WTC11 (cell line): ENCODE measurements around the gene HMX2. TPM values are rescaled to one million over a fixed set of nuclear protein-coding genes. Genes with fewer than 3 reads are reported as not detected.

ENCODE experiments used
- ARID4B ChIP-seq: sonication (generic); formaldehyde crosslinking; IDR thresholded peaks from 2 replicates; pipeline ENCODE4 v1.8.0; 2023; ENCODE audit warnings: missing genetic modification reagents, mild to moderate bottlenecking, borderline replicate concordance
- ATF3 ChIP-seq: sonication (generic); formaldehyde crosslinking; conservative IDR thresholded peaks from 2 replicates; pipeline ENCODE4 v1.8.1; 2022; ENCODE audit warnings: mild to moderate bottlenecking, missing genetic modification reagents
- CBFB ChIP-seq: sonication (generic); formaldehyde crosslinking; IDR thresholded peaks from 2 replicates; pipeline ENCODE4 v1.8.1; 2022; ENCODE audit warnings: mild to moderate bottlenecking, low read depth, missing genetic modification reagents
- E2F4 ChIP-seq: sonication (generic); formaldehyde crosslinking; IDR thresholded peaks from 2 replicates; pipeline ENCODE4 v1.8.1; 2022; ENCODE audit warnings: low read depth, mild to moderate bottlenecking, moderate library complexity, missing genetic modification reagents, borderline replicate concordance
- GABPB1 ChIP-seq: sonication (generic); formaldehyde crosslinking; IDR thresholded peaks from 2 replicates; pipeline ENCODE4 v1.8.1; 2023; ENCODE audit warnings: mild to moderate bottlenecking, missing genetic modification reagents
- GRHL2 ChIP-seq: fragments of 250-450 bp; sonication (Bioruptor Pico); IDR thresholded peaks from 2 replicates; pipeline ENCODE4 v1.8.0; 2022; ENCODE audit warnings: mild to moderate bottlenecking, moderate library complexity; ENCODE audit not compliant: insufficient replicate concordance, severe bottlenecking
- GTF2I ChIP-seq: fragments of 250-450 bp; sonication (Bioruptor Pico); conservative IDR thresholded peaks from 2 replicates; pipeline ENCODE4 v1.4.0; 2021; ENCODE audit warnings: mild to moderate bottlenecking
- IRF1 ChIP-seq: sonication (generic); formaldehyde crosslinking; IDR thresholded peaks from 2 replicates; pipeline ENCODE4 v1.8.0; 2023; ENCODE audit warnings: missing genetic modification reagents
- MAX ChIP-seq: sonication (generic); formaldehyde crosslinking; IDR thresholded peaks from 2 replicates; pipeline ENCODE4 v1.8.0; 2022; ENCODE audit warnings: mild to moderate bottlenecking, missing genetic modification reagents
- MLX ChIP-seq: sonication (generic); formaldehyde crosslinking; IDR thresholded peaks from 2 replicates; pipeline ENCODE4 v1.8.1; 2023; ENCODE audit warnings: mild to moderate bottlenecking, missing genetic modification reagents, moderate library complexity
- NFATC4 ChIP-seq: fragments of 250-450 bp; sonication (Bioruptor Pico); IDR thresholded peaks from 2 replicates; pipeline ENCODE4 v1.9.0; 2021; ENCODE audit warnings: mild to moderate bottlenecking
- NR1H2 ChIP-seq: sonication (generic); formaldehyde crosslinking; IDR thresholded peaks from 2 replicates; pipeline ENCODE4 v1.9.0; 2021; ENCODE audit warnings: mild to moderate bottlenecking, moderate library complexity, missing genetic modification reagents
- NR3C1 ChIP-seq: sonication (generic); formaldehyde crosslinking; conservative IDR thresholded peaks from 2 replicates; pipeline ENCODE4 v1.8.1; 2023; ENCODE audit warnings: low read depth, mild to moderate bottlenecking, missing genetic modification reagents
- PRDM15 ChIP-seq: sonication (generic); formaldehyde crosslinking; IDR thresholded peaks from 2 replicates; pipeline ENCODE4 v1.8.0; 2022; ENCODE audit warnings: missing genetic modification reagents
- ZNF121 ChIP-seq: sonication (generic); formaldehyde crosslinking; IDR thresholded peaks from 2 replicates; pipeline ENCODE4 v1.8.0; 2023; ENCODE audit warnings: missing genetic modification reagents
- ZNF232 ChIP-seq: sonication (generic); formaldehyde crosslinking; IDR thresholded peaks from 2 replicates; pipeline ENCODE4 v1.8.0; 2022; ENCODE audit warnings: mild to moderate bottlenecking, missing genetic modification reagents
- ZNF416 ChIP-seq: fragments of 250-450 bp; sonication (Bioruptor Pico); IDR thresholded peaks from 2 replicates; pipeline ENCODE4 v1.9.0; 2021; ENCODE audit warnings: mild to moderate bottlenecking, inconsistent platforms
- ZNF512 ChIP-seq: sonication (generic); formaldehyde crosslinking; IDR thresholded peaks from 2 replicates; pipeline ENCODE4 v1.8.1; 2022; ENCODE audit warnings: missing genetic modification reagents, borderline replicate concordance
- ZNF532 ChIP-seq: fragments of 250-450 bp; sonication (Bioruptor Pico); IDR thresholded peaks from 2 replicates; pipeline ENCODE4 v1.9.0; 2021; ENCODE audit warnings: mild to moderate bottlenecking, borderline replicate concordance
- ZNF671 ChIP-seq: fragments of 250-450 bp; sonication (Bioruptor Pico); IDR thresholded peaks from 2 replicates; pipeline ENCODE4 v1.8.0; 2021; ENCODE audit warnings: mild to moderate bottlenecking
- total RNA-seq: library from RNA; stranded (reverse); gene quantifications from 3 replicates; pipeline ENCODE4 v1.2.3, GENCODE V29; 2021

HMX2 gene
- total RNA-seq, 1 experiment from 2014 or later: 0.59 TPM

GRCh38 chr10:123150986-123151736, 3.2 kb downstream of the HMX2 start (continued):
- TF ChIP-seq E2F4 (CRISPR knock-in tag): no peak
- TF ChIP-seq ZNF416 (CRISPR knock-in tag): no peak
- no peak for TF ChIP-seq CBFB (CRISPR knock-in tag)
- TF ChIP-seq ZNF232 (CRISPR knock-in tag): peak; percentile 73
- TF ChIP-seq PRDM15 (CRISPR knock-in tag): no peak
- 0 out of 2 replicates have a peak, but pooled peaks have one; percentile 79 for TF ChIP-seq MLX (CRISPR knock-in tag)
- no peak for TF ChIP-seq ZNF532 (CRISPR knock-in tag)
- TF ChIP-seq IRF1 (CRISPR knock-in tag): no peak
- TF ChIP-seq GRHL2: no peak
- TF ChIP-seq GABPB1 (CRISPR knock-in tag): no peak
- TF ChIP-seq NFATC4: no peak
- no peak for TF ChIP-seq ZNF671 (CRISPR knock-in tag)
- peak; percentile 92 for TF ChIP-seq MAX (CRISPR knock-in tag)
- TF ChIP-seq ZNF121 (CRISPR knock-in tag): no peak
- TF ChIP-seq NR3C1 (CRISPR knock-in tag): no peak
- TF ChIP-seq ATF3 (CRISPR knock-in tag): no peak
- TF ChIP-seq ZNF512 (CRISPR knock-in tag): no peak
- TF ChIP-seq GTF2I: no peak
- no peak for TF ChIP-seq NR1H2 (CRISPR knock-in tag)
- TF ChIP-seq ARID4B (CRISPR knock-in tag): no peak; the same call in 1 of the 2 replicates
